ENCODE results near the gene CBX8.

GRCh38 chr17:79743614-79744013, 53.3 kb downstream of the CBX8 start:
- TF ChIP-seq CTCF (conservative IDR thresholded peaks at IDR 0.05; ENCODE audit: low read depth, low read length) (no peak), EZH2phosphoT487 (IDR thresholded peaks at IDR 0.05; ENCODE audit: borderline replicate concordance, low read length) (no peak)
